HG03342 (cell line): ENCODE measurements around the gene GPC6.
A peak's percentile ranks its signal among the peaks of the same experiment; 100 is the strongest.

Experiments
- ATAC-seq: cut with Tn5 transposase; IDR thresholded peaks from one replicate; pipeline ENCODE4 v1.9.1; 2021; ENCODE audit warnings: mild to moderate bottlenecking, moderate library complexity; ENCODE audit not compliant: unreplicated experiment

GPC6 gene

GRCh38 chr13:94362411-94362909 is 1135.9 kb downstream of the GPC6 start:
- ATAC-seq, result peak; percentile 100

- ATAC-seq, result no peak
Measured at GRCh38 chr13:94366677-94367076, 1140.1 kb downstream of the GPC6 start.

- no peak for ATAC-seq
Measured at GRCh38 chr13:94369972-94370436, 1143.4 kb downstream of the GPC6 start.

- no peak for ATAC-seq
Measured at GRCh38 chr13:94371855-94372254, 1145.2 kb downstream of the GPC6 start.

GRCh38 chr13:94382517-94382916 is 1155.9 kb downstream of the GPC6 start:
- ATAC-seq, result no peak

- no peak for ATAC-seq
Measured at GRCh38 chr13:94382960-94383359, 1156.4 kb downstream of the GPC6 start.

- ATAC-seq, result no peak
Measured at GRCh38 chr13:94384231-94384905, 1157.8 kb downstream of the GPC6 start.

- ATAC-seq, result no peak
Measured at GRCh38 chr13:94387047-94387446, 1160.4 kb downstream of the GPC6 start.

GRCh38 chr13:94389604-94390351 is 1163.2 kb downstream of the GPC6 start:
- no peak for ATAC-seq

GRCh38 chr13:94390881-94391280 is 1164.3 kb downstream of the GPC6 start:
- no peak for ATAC-seq

- no peak for ATAC-seq
Measured at GRCh38 chr13:94394723-94395122, 1168.1 kb downstream of the GPC6 start.

GRCh38 chr13:94395860-94396259 is 1169.3 kb downstream of the GPC6 start:
- no peak for ATAC-seq

- ATAC-seq, result no peak
Measured at GRCh38 chr13:94399812-94400211, 1173.2 kb downstream of the GPC6 start.

GRCh38 chr13:94400874-94401273 is 1174.3 kb downstream of the GPC6 start:
- no peak for ATAC-seq

- ATAC-seq, result no peak
Measured at GRCh38 chr13:94408314-94409036, 1181.9 kb downstream of the GPC6 start.

GRCh38 chr13:94411747-94412146 is 1185.1 kb downstream of the GPC6 start:
- ATAC-seq, result no peak

GRCh38 chr13:94412870-94413597 is 1186.4 kb downstream of the GPC6 start:
- no peak for ATAC-seq

GRCh38 chr13:94413598-94413944 is 1187.0 kb downstream of the GPC6 start:
- no peak for ATAC-seq

GRCh38 chr13:94414141-94414540 is 1187.5 kb downstream of the GPC6 start:
- ATAC-seq, result no peak

GRCh38 chr13:94414708-94415107 is 1188.1 kb downstream of the GPC6 start:
- no peak for ATAC-seq
